ENCODE measurements around the gene SERPINF2.

GRCh38 chr17:1730326-1731193 is 12.1 kb upstream of the SERPINF2 start:
- no peak for TF ChIP-seq EZH2 (IDR thresholded peaks at IDR 0.05; ENCODE audit: low read depth, unreplicated experiment)
- TF ChIP-seq CTCF (conservative IDR thresholded peaks at IDR 0.05; ENCODE audit: low read depth in 2 of 2) = no peak

Measured in GM23338 (cell line).